Esophagus squamous epithelium (tissue), 5 donors: ENCODE measurements around the gene PSORS1C1. TPM values are rescaled to one million over a fixed set of nuclear protein-coding genes. Genes with fewer than 3 reads are reported as not detected.
"Not testable (repeated sequence)": the region's sequence is repeated elsewhere in the genome, so short reads cannot be mapped to it uniquely, and the experiment has no call there.

ENCODE experiments used
- DNase-seq: peaks from one replicate; lab custom pipeline; 2025; lab: John Stamatoyannopoulos, UW
- H3K27ac ChIP-seq, 4 donors: fragments of 200-600 bp; sonication (generic); one replicate each; pipeline ENCODE4 v1.5.1; 2016 to 2019; ENCODE audit warnings: mild to moderate bottlenecking in 1 of 4
- H3K27me3 ChIP-seq, 4 donors: fragments of 200-600 bp; sonication (generic); 1 replicate in 3 of 4; 2 replicates in 1 of 4; pipeline versions ENCODE4 v1.5.1 to v1.6.0; 2017 to 2021; ENCODE audit warnings: antibody characterized with exemption in 1 of 4
- H3K36me3 ChIP-seq, 3 donors: fragments of 200-600 bp; sonication (generic); one replicate each; pipeline ENCODE4 v1.5.1; 2016 to 2019
- H3K4me1 ChIP-seq, 3 donors: fragments of 200-600 bp; sonication (generic); one replicate each; pipeline ENCODE4 v1.5.1; 2017 to 2019
- H3K4me3 ChIP-seq, 4 donors: fragments of 200-600 bp; sonication (generic); 1 replicate in 3 of 4; 2 replicates in 1 of 4; pipeline ENCODE4 v1.5.1; 2016 to 2019; ENCODE audit warnings: mild to moderate bottlenecking in 2 of 4, moderate library complexity in 1 of 4
- H3K9me3 ChIP-seq, 3 donors: fragments of 200-600 bp; sonication (generic); one replicate each; pipeline ENCODE4 v1.5.1; 2016 to 2019
- CTCF ChIP-seq, 6 experiments: fragments of 450-650 bp in 4 of 6; fragments of 200-600 bp in 2 of 6; sonication (generic) in 2 of 6; IDR thresholded peaks; one replicate each; pipeline ENCODE4 v1.5.1; 2016 to 2019; ENCODE audit warnings: antibody characterized with exemption in 6 of 6, mild to moderate bottlenecking in 4 of 6, moderate library complexity in 4 of 6
- POLR2A ChIP-seq, 4 donors: fragments of 450-650 bp; IDR thresholded peaks; one replicate each; pipeline ENCODE4 v1.6.1; 2017; ENCODE audit warnings: antibody characterized with exemption in 4 of 4, mild to moderate bottlenecking in 4 of 4, moderate library complexity in 3 of 4
- WGBS, 2 donors: methylation state at CpG; one replicate each; pipeline ENCODE4 v1.1.5; 2018; 5-methylcytosine and 5-hydroxymethylcytosine counted together
- intact Hi-C: fragments of 100-400 bp; cut with DNase I; formaldehyde crosslinking; loops from one replicate; pipeline ENCODE4 v1.15.0; 2022
- total RNA-seq, 4 donors: library from RNA; depleted of rRNA; stranded (reverse); fragments of >200 nt; gene quantifications; one replicate each; pipeline ENCODE4 v1.1.0, GENCODE V29; 2016
- donor health status: DM: yes; HTN: yes; CAD: no.

Gene PSORS1C1
- total RNA-seq, 4 donors from 2014 or later = 0.06 to 2.7 (median 1.2) TPM

DNA sequence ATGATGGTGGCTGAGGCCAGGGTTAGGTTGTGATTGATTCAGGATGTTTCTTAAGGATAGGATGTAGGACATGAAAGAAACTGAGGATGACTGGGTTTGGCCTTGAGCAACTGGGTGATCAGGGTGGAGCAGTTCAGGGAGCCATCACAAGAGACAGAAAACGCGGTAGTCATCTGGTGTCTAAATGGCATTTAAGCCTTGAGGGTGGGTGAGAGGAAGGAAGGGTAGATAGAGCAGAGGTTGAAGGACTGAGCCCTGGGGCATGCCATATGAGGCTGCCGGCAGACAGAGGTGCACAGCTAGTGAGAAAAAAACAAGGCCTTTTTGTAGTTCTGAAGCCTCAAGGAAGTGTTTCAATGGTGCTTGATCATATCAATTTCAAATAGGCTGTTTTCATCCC, 54.0 kb downstream of the PSORS1C1 start:
- DNase-seq = no peak
- Histone ChIP-seq H3K9me3 (no peaks in the 10 kb centered on the region), H3K27me3 (no peaks in the 10 kb centered on the region), H3K4me1 (peaks cover 0 to 9% (median 0%) of the 10 kb centered on the region in 3 donors), H3K27ac (no peak overlapping the region), H3K36me3 (peaks cover 0 to 28% (median 0%) of the 10 kb centered on the region in 3 donors), H3K4me3 (no peak overlapping the region)
- TF ChIP-seq POLR2A (IDR thresholded peaks at IDR 0.05) (no peak), CTCF (IDR thresholded peaks at IDR 0.05) (no peak)
- intact Hi-C loops = no loop called here
- 86 to 91% methylated on average over 3 of the region's 3 CpGs for WGBS, 2 donors

DNA sequence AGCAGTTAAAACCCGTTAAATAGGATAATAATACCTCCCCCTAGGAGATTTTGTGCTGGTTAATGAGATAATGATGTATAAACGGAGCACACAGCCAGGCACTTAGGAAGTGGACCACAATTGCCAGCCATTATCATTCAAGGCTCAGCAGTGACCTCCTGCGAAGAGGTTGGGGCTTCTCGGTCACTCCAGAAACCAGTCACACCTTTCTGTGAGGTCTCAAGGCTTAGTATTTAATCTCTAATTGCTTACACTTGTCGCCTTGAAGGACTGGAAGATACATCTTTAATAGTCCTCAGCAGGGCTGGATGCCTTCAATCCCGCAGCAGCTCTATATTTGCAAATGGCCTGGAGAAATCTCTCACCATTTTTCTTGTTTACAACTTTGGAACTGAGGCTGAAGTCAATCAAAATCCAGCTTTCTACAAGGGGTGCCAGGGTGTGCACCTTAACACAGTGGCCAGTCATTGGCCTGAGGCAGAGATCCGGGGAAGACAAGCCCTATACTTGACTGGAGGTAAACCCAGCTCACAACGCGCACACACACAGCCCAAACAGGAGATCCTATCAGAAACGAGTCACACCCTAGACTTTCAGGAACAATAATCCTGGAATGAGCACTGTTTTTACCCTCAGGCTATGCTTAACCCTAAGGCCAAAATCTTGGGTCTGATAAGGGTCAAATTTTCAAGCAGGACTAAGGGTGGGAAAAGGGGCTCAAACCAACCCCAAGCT, 54.7 kb downstream of the PSORS1C1 start:
- intact Hi-C loops = no loop called here
- DNase-seq = no peak
- 77 to 80% methylated on average over 7 to 9 of the region's 10 CpGs for WGBS, 2 donors
- Histone ChIP-seq H3K4me1 (peaks cover 0 to 9% (median 0%) of the 10 kb centered on the region in 3 donors), H3K4me3 (no peak overlapping the region), H3K9me3 (no peaks in the 10 kb centered on the region), H3K36me3 (peaks cover 0 to 29% (median 0%) of the 10 kb centered on the region in 3 donors), H3K27me3 (no peaks in the 10 kb centered on the region), H3K27ac (no peak overlapping the region)
- TF ChIP-seq CTCF (IDR thresholded peaks at IDR 0.05) (no peak), POLR2A (IDR thresholded peaks at IDR 0.05) (no peak)

DNA sequence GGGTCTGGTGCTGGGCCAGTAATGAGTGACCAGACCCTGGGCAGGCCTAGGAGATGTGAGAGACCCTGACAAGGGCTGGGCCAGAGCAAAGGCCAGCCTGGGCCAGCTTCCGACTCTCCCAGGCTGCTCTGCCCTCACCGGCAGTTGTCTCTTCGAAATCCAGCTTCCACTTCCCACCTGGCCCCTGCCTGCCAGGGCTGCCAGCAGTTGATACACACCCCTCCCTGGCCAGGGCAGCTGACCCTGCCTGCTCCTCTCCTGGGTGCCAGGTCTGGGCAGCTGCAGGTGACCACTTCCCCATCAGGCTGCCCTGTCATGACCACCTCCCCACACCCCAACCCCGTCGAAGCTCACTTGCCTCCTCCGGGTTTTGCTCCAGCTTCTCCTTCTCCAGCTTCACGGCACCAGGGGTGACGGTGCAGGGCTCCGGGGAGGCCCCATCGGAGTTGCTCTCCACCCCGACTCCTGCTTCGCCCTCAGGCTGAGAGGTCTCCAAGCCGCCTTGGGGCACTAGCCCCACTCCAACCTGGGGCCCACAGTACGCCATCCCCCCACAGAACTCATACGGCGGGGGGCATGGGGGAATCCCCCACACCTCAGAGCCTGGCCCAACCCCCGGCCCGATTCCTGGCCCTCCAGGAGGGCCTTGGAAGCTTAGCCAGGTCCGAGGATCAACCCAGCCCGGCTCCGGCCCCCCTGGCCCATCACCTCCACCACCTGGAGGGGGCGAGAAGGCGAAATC, 55.4 kb downstream of the PSORS1C1 start:
- H3K27ac ChIP-seq, DNase-seq, H3K4me3 ChIP-seq, H3K4me1 ChIP-seq, intact Hi-C loops, H3K9me3 ChIP-seq, H3K27me3 ChIP-seq: not testable (repeated sequence)
- WGBS, 2 donors = 67 to 93% methylated on average over 3 to 9 of the region's 23 CpGs
- peaks cover 0 to 28% (median 0%) of the 10 kb centered on the region in 3 donors for H3K36me3 ChIP-seq

GRCh38 chr6:31170600-31170881, 55.9 kb downstream of the PSORS1C1 start, which contains the start of gene POU5F1:
Gene POU5F1, minus strand, starts transcription at chr6:31170682. Its CDS starts 62 bp downstream, at chr6:31170620.
- Histone ChIP-seq H3K27ac (no peak within 1 kb of the TSS), H3K27me3 (no peaks in the 10 kb centered on the region), H3K36me3 (peaks cover 0 to 28% (median 0%) of the 10 kb centered on the region in 3 donors), H3K4me3 (no peak within 1 kb of the TSS), H3K4me1 (peaks cover 0 to 9% (median 0%) of the 10 kb centered on the region in 3 donors), H3K9me3 (no peaks in the 10 kb centered on the region)
- no peak for TF ChIP-seq POLR2A (IDR thresholded peaks at IDR 0.05)
- TF ChIP-seq CTCF (IDR thresholded peaks at IDR 0.05) = no peak
- intact Hi-C loops = no loop called here
- DNase-seq = no peak
- 68 to 88% methylated on average over 4 to 7 of the region's 9 CpGs for WGBS, 2 donors

- 85 to 94% methylated on average over 7 to 10 of the region's 10 CpGs for WGBS, 2 donors
- H3K27me3 ChIP-seq = no peaks in the 10 kb centered on the region
- no peak overlapping the region for H3K27ac ChIP-seq
- no peak overlapping the region for H3K4me3 ChIP-seq
- peaks cover 0 to 27% (median 0%) of the 10 kb centered on the region in 3 donors for H3K36me3 ChIP-seq
- intact Hi-C loops = no loop called here
- H3K4me1 ChIP-seq = peaks cover 0 to 12% (median 0%) of the 10 kb centered on the region in 3 donors
- DNase-seq = no peak
- no peaks in the 10 kb centered on the region for H3K9me3 ChIP-seq
- TF ChIP-seq CTCF (IDR thresholded peaks at IDR 0.05) (no peak), POLR2A (IDR thresholded peaks at IDR 0.05) (no peak)
Measured at GRCh38 chr6:31170987-31171671, 56.5 kb downstream of the PSORS1C1 start.
